Keratinocyte (primary cell): ENCODE measurements around the gene ZNF117. TPM values are rescaled to one million over a fixed set of nuclear protein-coding genes. Genes with fewer than 3 reads are reported as not detected.
"Not testable (repeated sequence)": the region's sequence is repeated elsewhere in the genome, so short reads cannot be mapped to it uniquely, and the experiment has no call there.

ENCODE experiments used
- DNase-seq: peaks from one replicate; pipeline ENCODE4 v3.0.0-alpha.2; 2011; ENCODE audit warnings: low read depth, missing footprints, low spot score
- FAIRE-seq: peaks from 2 replicates; lab custom pipeline; 2011; peaks lifted over from hg19 to GRCh38; lab: Jason Lieb, UNC
- H2AFZ ChIP-seq: 2 replicates; pipeline ENCODE4 v1.6.0; 2012; ENCODE audit warnings: low read length, control low read depth, inconsistent platforms; ENCODE audit not compliant: control insufficient read depth
- H3K27ac ChIP-seq: 2 replicates; pipeline ENCODE4 v1.5.1; 2011; ENCODE audit warnings: low read length; ENCODE audit not compliant: control insufficient read depth, insufficient read depth
- H3K27me3 ChIP-seq: 3 replicates; pipeline ENCODE4 v1.6.0; 2011; ENCODE audit warnings: low read length; ENCODE audit not compliant: control insufficient read depth, insufficient read depth; ENCODE audit errors: extremely low read depth
- H3K36me3 ChIP-seq, 2 experiments: 2 replicates in 1 of 2; 3 replicates in 1 of 2; pipeline ENCODE4 v1.5.1; 2011; ENCODE audit warnings: low read length in 2 of 2, mild to moderate bottlenecking in 1 of 2; ENCODE audit not compliant: control insufficient read depth in 2 of 2, insufficient read depth in 2 of 2; ENCODE audit errors: extremely low read depth in 1 of 2
- H3K4me1 ChIP-seq: 3 replicates; pipeline ENCODE4 v1.5.1; 2011; ENCODE audit warnings: low read length; ENCODE audit not compliant: control insufficient read depth, insufficient read depth; ENCODE audit errors: extremely low read depth
- H3K4me2 ChIP-seq: 3 replicates; pipeline ENCODE4 v1.6.0; 2011; ENCODE audit warnings: low read depth, low read length; ENCODE audit not compliant: control insufficient read depth, insufficient read depth; ENCODE audit errors: extremely low read depth
- H3K4me3 ChIP-seq, 3 experiments: fragments of 200-600 bp in 1 of 3; sonication (generic) in 1 of 3; 2 replicates in 2 of 3; 3 replicates in 1 of 3; pipeline ENCODE4 v1.5.1; 2011 to 2016; ENCODE audit warnings: low read length in 3 of 3, mild to moderate bottlenecking in 3 of 3, control low read depth in 2 of 3, inconsistent platforms in 1 of 3, low read depth in 1 of 3, mixed read lengths in 1 of 3, mixed run types in 1 of 3, moderate library complexity in 1 of 3; ENCODE audit not compliant: control insufficient read depth in 2 of 3, insufficient read depth in 2 of 3; ENCODE audit errors: extremely low read depth in 1 of 3
- H3K79me2 ChIP-seq: 2 replicates; pipeline ENCODE4 v1.6.0; 2012; ENCODE audit warnings: low read length; ENCODE audit not compliant: control insufficient read depth, insufficient read depth
- H3K9ac ChIP-seq: 3 replicates; pipeline ENCODE4 v1.6.0; 2011; ENCODE audit warnings: low read length; ENCODE audit not compliant: control insufficient read depth, insufficient read depth; ENCODE audit errors: extremely low read depth
- H3K9me1 ChIP-seq: 3 replicates; pipeline ENCODE4 v1.6.0; 2011; ENCODE audit warnings: low read length; ENCODE audit not compliant: control insufficient read depth, insufficient read depth; ENCODE audit errors: extremely low read depth
- H3K9me3 ChIP-seq: 2 replicates; pipeline ENCODE4 v1.5.1; 2012; ENCODE audit warnings: low read depth, low read length; ENCODE audit not compliant: control insufficient read depth
- H4K20me1 ChIP-seq: 3 replicates; pipeline ENCODE4 v1.6.0; 2011; ENCODE audit warnings: low read length; ENCODE audit not compliant: control insufficient read depth, insufficient read depth; ENCODE audit errors: extremely low read depth
- dilution Hi-C: fragments of 300-500 bp; cut with MboI; formaldehyde crosslinking; loops from one replicate; pipeline ENCODE4 v1.7.0; 2020; ENCODE audit warnings: low sequenced_read_pairs; ENCODE audit not compliant: extremely low pct_ligation_motif_present
- polyA plus RNA-seq, 5 experiments: library from polyadenylated mRNA; depleted of rRNA in 3 of 5; stranded (reverse) in 3 of 5; stranded (forward) in 1 of 5; unstranded in 1 of 5; fragments of >200 nt; gene quantifications; 1 replicate in 1 of 5; 2 replicates in 3 of 5; 3 replicates in 1 of 5; pipeline versions ENCODE4 v1.2.1 to v1.2.3, GENCODE V29; 2011 to 2012; ENCODE audit warnings: missing spikeins in 2 of 5, low read depth in 1 of 5, low replicate concordance in 1 of 5

ZNF117 gene
- polyA plus RNA-seq, 1 donor (not counting 4 experiments of a cell fraction or from before 2014, with no cell fraction given) = 1.8 TPM

- dilution Hi-C loops, H3K79me2 ChIP-seq, H3K36me3 ChIP-seq, DNase-seq, H3K9ac ChIP-seq, H3K9me1 ChIP-seq, H3K27ac ChIP-seq, FAIRE-seq, H3K27me3 ChIP-seq, H3K4me2 ChIP-seq, H3K4me1 ChIP-seq, H2AFZ ChIP-seq, H3K4me3 ChIP-seq, H4K20me1 ChIP-seq, H3K9me3 ChIP-seq: not testable (repeated sequence)
Measured at GRCh38 chr7:65033391-65033790, 42.6 kb upstream of the ZNF117 start.

- H3K9me1 ChIP-seq, H3K9me3 ChIP-seq, H3K4me3 ChIP-seq, H3K79me2 ChIP-seq, H3K27ac ChIP-seq, H3K4me2 ChIP-seq, H3K9ac ChIP-seq, dilution Hi-C loops, H3K36me3 ChIP-seq, H4K20me1 ChIP-seq, H2AFZ ChIP-seq, FAIRE-seq, H3K27me3 ChIP-seq, DNase-seq, H3K4me1 ChIP-seq: not testable (repeated sequence)
Measured at GRCh38 chr7:65025023-65025422, 34.2 kb upstream of the ZNF117 start.

GRCh38 chr7:65020978-65021377 lies 30.1 kb upstream of the ZNF117 start:
- H3K4me1 ChIP-seq, H2AFZ ChIP-seq, H3K9me3 ChIP-seq, H3K4me2 ChIP-seq, H4K20me1 ChIP-seq, DNase-seq, H3K36me3 ChIP-seq, H3K27ac ChIP-seq, FAIRE-seq, H3K4me3 ChIP-seq, H3K27me3 ChIP-seq, dilution Hi-C loops, H3K9me1 ChIP-seq, H3K79me2 ChIP-seq, H3K9ac ChIP-seq: not testable (repeated sequence)

GRCh38 chr7:65009881-65010280 lies 19.0 kb upstream of the ZNF117 start:
- H3K36me3 ChIP-seq, H3K79me2 ChIP-seq, H3K9me1 ChIP-seq, H3K4me2 ChIP-seq, dilution Hi-C loops, H3K4me3 ChIP-seq, DNase-seq, H3K27ac ChIP-seq, H4K20me1 ChIP-seq, H3K9me3 ChIP-seq, H3K27me3 ChIP-seq, H3K4me1 ChIP-seq, H3K9ac ChIP-seq, FAIRE-seq, H2AFZ ChIP-seq: not testable (repeated sequence)

- H3K79me2 ChIP-seq = peaks cover 11% of the 10 kb centered on the region
- H3K27me3 ChIP-seq, H3K4me3 ChIP-seq, dilution Hi-C loops, H4K20me1 ChIP-seq, H3K9me1 ChIP-seq, FAIRE-seq, H3K4me2 ChIP-seq, H3K9me3 ChIP-seq, H3K27ac ChIP-seq, H3K9ac ChIP-seq, H2AFZ ChIP-seq, H3K36me3 ChIP-seq, H3K4me1 ChIP-seq, DNase-seq: not testable (repeated sequence)
Measured at GRCh38 chr7:65009394-65009793, 18.6 kb upstream of the ZNF117 start.
